ENCODE measurements around the gene TNS4.

DNA sequence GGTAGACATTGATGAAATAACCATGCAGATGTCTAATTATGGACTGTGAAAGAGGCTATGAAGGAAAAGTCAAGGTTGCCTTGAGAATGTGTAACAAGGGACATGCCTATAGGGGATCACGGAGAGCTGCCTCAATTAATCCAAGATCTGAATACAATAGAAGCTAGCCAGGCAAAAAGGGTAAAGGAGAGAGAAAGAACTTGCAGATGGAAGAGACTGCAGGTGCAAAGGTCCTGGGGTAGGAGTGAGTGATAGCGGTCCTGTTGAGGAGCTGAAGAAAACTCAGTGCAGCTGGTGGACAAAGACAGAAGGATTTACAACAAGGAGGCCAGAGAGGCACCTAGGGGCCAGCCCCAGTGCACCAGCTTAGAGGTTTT lies 15.9 kb upstream of the TNS4 start:
- TF ChIP-seq, protein P1, sequence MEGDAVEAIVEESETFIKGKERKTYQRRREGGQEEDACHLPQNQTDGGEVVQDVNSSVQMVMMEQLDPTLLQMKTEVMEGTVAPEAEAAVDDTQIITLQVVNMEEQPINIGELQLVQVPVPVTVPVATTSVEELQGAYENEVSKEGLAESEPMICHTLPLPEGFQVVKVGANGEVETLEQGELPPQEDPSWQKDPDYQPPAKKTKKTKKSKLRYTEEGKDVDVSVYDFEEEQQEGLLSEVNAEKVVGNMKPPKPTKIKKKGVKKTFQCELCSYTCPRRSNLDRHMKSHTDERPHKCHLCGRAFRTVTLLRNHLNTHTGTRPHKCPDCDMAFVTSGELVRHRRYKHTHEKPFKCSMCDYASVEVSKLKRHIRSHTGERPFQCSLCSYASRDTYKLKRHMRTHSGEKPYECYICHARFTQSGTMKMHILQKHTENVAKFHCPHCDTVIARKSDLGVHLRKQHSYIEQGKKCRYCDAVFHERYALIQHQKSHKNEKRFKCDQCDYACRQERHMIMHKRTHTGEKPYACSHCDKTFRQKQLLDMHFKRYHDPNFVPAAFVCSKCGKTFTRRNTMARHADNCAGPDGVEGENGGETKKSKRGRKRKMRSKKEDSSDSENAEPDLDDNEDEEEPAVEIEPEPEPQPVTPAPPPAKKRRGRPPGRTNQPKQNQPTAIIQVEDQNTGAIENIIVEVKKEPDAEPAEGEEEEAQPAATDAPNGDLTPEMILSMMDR (IDR thresholded peaks at IDR 0.05; ENCODE audit: borderline replicate concordance, extremely low read depth, low read length, poor library complexity, severe bottlenecking) = no peak
- TF ChIP-seq EZH2 (IDR thresholded peaks at IDR 0.05; ENCODE audit: borderline replicate concordance, low read depth, low read length, severe bottlenecking) = no peak

All from DND-41 (cell line).